ENCODE results near the gene CHKA. TPM values are rescaled to one million over a fixed set of nuclear protein-coding genes. Genes with fewer than 3 reads are reported as not detected.

Gene CHKA
- total RNA-seq, 1 experiment from 2014 or later = 10.4 TPM

DNA sequence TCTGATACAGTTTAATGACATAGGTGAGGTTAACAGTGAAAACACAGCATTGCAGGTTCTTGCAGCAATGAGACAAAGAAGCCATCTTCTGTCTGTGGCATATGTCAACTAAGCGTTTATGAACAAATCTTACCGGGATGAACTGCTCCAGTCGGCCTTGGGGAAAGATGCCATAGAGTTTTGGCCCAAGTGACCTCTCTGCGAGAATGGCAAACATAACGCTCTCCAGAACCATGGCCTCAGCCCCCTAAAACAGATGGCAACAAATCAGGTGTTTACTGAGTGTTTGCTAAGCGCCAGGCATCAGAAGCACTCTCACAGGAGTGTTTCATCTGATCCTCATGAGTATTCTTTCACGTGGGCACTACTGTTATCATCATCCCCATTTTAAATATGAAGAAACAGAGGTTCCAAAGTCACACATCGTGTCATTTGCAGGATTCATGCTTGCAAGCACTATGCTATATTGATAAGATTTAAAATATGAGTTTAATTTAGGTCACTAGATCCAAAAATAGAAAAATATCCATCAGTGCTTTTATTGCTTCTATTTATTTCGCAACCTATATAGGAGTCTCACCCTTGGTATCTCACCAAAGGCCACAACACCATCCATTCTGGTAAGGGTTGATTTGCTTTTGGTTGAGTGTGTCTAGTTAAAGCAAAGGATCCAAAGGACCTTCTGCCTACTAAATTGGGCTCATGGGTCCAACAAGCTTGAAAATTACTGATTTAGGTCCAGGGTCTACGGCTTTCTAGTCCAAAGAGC, 46.4 kb downstream of the CHKA start:
- DNase-seq (ENCODE audit: low read depth) = no peak

- no peak for DNase-seq (ENCODE audit: low read depth)
Observed at GRCh38 chr11:68071281-68072048, 49.7 kb downstream of the CHKA start.

DNA sequence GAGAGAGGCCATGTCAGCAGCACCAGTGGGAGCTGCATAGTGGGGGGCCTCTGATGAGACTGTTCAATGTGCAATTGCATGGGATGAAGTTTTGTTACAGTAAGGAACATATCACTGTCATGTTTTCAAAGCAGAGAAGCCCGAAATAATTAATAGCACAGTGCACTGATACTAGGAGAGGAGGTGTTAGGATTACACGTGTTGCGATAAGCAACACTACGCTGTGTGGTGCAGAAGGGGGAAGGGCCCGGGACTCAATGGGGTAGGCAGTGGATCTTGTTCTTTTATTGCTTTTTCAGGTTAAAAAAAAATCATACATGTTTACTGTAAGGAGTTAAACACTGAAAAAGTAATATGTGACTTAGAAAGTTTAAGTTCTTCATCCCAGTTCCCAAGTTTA, 53.2 kb downstream of the CHKA start:
- no peak for DNase-seq (ENCODE audit: low read depth)

DNA sequence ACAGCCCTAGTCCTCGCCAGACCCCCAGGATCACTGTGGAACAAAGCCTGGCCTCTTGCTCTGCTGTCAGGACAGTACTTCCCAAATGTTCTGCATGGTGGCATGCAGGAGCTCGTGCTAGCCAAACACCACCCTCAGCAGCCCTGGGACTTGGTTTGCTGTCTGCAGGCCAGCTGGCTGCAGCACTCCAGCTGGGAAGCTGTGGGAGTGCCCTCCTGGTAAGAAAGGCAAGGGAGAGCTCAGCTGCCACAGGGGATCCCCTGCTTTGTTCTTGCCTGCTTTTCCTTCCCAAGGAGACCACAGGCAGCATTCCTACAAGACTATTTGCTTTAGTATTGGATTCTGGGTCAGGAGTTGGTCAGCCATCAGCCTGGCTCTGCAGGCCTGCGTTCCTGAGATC, 54.4 kb downstream of the CHKA start:
- DNase-seq (ENCODE audit: low read depth) = no peak

DNA sequence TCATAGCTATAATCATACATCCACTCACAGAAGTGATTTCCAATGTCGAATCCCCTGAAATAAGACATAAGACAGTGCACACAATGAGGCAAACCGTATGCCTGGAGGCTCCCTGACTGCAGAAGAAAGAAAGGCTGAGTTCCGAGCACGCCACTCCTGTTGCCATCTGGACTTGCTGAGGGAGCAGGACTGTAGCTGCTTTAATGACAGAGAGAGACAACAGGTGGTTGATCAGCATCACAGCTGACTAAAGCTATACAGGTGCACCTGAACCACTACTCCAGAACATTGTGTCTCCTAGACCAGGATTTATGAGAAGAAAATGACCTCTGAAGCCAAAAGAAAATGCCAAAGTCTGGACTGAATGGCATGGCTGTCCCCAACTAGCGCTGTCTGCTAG, 55.3 kb downstream of the CHKA start:
- DNase-seq (ENCODE audit: low read depth) = no peak

GRCh38 chr11:68064926-68065325, 56.3 kb downstream of the CHKA start:
- DNase-seq (ENCODE audit: low read depth) = no peak

- DNase-seq (ENCODE audit: low read depth) = no peak
Observed at GRCh38 chr11:68061508-68061907, 59.7 kb downstream of the CHKA start.

- DNase-seq (ENCODE audit: low read depth) = no peak
Observed at GRCh38 chr11:68057807-68058206, 63.4 kb downstream of the CHKA start.

- DNase-seq (ENCODE audit: low read depth) = no peak
Observed at GRCh38 chr11:68056317-68057285, 64.6 kb downstream of the CHKA start.

DNA sequence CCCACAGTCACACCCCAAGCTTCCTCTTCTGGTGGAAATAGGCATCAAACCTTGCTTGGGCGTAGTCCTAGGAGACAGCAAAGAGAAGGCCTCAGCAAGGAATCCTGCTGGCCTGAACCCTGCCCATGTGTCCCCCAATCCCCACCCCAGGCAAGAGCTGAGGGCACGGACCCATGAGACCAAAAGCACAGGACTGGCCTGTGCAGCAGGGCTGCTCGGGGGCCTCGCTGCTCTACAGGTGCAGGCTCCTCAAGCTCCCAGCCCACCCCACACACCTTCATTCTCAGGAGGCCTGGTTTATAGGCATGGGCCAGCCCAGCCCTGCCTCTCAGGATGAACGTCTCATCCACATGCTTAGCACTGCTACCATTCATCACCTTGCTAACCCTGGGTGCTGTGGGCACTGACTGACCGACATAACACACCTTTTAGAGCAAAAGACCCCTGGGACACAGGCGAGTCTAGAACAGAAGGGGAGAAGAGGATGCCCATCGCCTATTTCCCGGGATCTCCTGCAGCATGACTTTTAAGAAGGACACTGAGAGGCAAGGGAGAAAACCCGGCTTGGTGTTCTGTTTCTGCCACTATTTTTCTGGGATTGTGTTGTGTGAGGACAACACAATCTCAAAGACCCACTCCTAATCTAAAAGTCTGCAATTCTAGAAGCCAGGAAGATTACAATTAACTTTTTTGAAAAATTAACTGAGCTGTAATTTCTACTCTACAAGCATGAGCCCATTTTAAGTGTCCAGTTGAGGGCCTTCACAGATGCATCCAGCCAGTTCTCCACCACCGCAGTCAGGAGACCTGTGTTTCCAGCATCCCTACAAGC, 67.0 kb downstream of the CHKA start:
- no peak for DNase-seq (ENCODE audit: low read depth)

GRCh38 chr11:68053117-68053516, 68.1 kb downstream of the CHKA start:
- no peak for DNase-seq (ENCODE audit: low read depth)

GRCh38 chr11:68052137-68052873, 68.9 kb downstream of the CHKA start:
- no peak for DNase-seq (ENCODE audit: low read depth)

- no peak for DNase-seq (ENCODE audit: low read depth)
Observed at GRCh38 chr11:68051191-68052136, 69.7 kb downstream of the CHKA start.

- DNase-seq (ENCODE audit: low read depth) = no peak
Observed at GRCh38 chr11:68050371-68050841, 70.8 kb downstream of the CHKA start.

- no peak for DNase-seq (ENCODE audit: low read depth)
Observed at GRCh38 chr11:68049509-68050370, 71.4 kb downstream of the CHKA start.

- no peak for DNase-seq (ENCODE audit: low read depth)
Observed at GRCh38 chr11:68048681-68049508, 72.3 kb downstream of the CHKA start.

Measured in LHCN-M2 (cell line).